Measurements from ENCODE around the gene ZIM2.

GRCh38 chr19:56806639-56807038 is 33.9 kb downstream of the ZIM2 start:
- TF ChIP-seq MAZ (IDR thresholded peaks at IDR 0.05; ENCODE audit: borderline replicate concordance, low read depth, low read length) (no peak), POLR2A (IDR thresholded peaks at IDR 0.05; ENCODE audit: low read depth, low read length) (no peak), CEBPB (IDR thresholded peaks at IDR 0.05; ENCODE audit: low read depth, low read length) (no peak), BHLHE40 (IDR thresholded peaks at IDR 0.05; ENCODE audit: low read depth, low read length) (no peak), MAFK (IDR thresholded peaks at IDR 0.05; ENCODE audit: low read depth, low read length) (no peak), RAD21 (IDR thresholded peaks at IDR 0.05; ENCODE audit: low read length) (no peak), RFX5 (IDR thresholded peaks at IDR 0.05; ENCODE audit: low read depth, low read length) (no peak), FOS (IDR thresholded peaks at IDR 0.05; ENCODE audit: low read depth, low read length) (no peak), RCOR1 (IDR thresholded peaks at IDR 0.05; ENCODE audit: insufficient replicate concordance, low read length) (no peak), SMC3 (IDR thresholded peaks at IDR 0.05; ENCODE audit: low read depth, low read length) (no peak)
- TF ChIP-seq, protein P1, sequence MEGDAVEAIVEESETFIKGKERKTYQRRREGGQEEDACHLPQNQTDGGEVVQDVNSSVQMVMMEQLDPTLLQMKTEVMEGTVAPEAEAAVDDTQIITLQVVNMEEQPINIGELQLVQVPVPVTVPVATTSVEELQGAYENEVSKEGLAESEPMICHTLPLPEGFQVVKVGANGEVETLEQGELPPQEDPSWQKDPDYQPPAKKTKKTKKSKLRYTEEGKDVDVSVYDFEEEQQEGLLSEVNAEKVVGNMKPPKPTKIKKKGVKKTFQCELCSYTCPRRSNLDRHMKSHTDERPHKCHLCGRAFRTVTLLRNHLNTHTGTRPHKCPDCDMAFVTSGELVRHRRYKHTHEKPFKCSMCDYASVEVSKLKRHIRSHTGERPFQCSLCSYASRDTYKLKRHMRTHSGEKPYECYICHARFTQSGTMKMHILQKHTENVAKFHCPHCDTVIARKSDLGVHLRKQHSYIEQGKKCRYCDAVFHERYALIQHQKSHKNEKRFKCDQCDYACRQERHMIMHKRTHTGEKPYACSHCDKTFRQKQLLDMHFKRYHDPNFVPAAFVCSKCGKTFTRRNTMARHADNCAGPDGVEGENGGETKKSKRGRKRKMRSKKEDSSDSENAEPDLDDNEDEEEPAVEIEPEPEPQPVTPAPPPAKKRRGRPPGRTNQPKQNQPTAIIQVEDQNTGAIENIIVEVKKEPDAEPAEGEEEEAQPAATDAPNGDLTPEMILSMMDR (conservative IDR thresholded peaks at IDR 0.05; ENCODE audit: low read depth, low read length) = no peak
- TF ChIP-seq, protein P2, sequence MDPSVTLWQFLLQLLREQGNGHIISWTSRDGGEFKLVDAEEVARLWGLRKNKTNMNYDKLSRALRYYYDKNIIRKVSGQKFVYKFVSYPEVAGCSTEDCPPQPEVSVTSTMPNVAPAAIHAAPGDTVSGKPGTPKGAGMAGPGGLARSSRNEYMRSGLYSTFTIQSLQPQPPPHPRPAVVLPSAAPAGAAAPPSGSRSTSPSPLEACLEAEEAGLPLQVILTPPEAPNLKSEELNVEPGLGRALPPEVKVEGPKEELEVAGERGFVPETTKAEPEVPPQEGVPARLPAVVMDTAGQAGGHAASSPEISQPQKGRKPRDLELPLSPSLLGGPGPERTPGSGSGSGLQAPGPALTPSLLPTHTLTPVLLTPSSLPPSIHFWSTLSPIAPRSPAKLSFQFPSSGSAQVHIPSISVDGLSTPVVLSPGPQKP (IDR thresholded peaks at IDR 0.05; ENCODE audit: borderline replicate concordance, low read depth, low read length) = no peak
- TF ChIP-seq, protein P3, sequence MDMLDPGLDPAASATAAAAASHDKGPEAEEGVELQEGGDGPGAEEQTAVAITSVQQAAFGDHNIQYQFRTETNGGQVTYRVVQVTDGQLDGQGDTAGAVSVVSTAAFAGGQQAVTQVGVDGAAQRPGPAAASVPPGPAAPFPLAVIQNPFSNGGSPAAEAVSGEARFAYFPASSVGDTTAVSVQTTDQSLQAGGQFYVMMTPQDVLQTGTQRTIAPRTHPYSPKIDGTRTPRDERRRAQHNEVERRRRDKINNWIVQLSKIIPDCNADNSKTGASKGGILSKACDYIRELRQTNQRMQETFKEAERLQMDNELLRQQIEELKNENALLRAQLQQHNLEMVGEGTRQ (IDR thresholded peaks at IDR 0.05; ENCODE audit: low read depth, low read length) = no peak

Measured in IMR-90 (cell line).